Measurements from ENCODE around the gene AGAP6.
"Not testable (repeated sequence)": the region's sequence is repeated elsewhere in the genome, so short reads cannot be mapped to it uniquely, and the experiment has no call there.

Gene AGAP6

GRCh38 chr10:50024716-50025383, 36.6 kb downstream of the AGAP6 start:
- H3K36me3 ChIP-seq (ENCODE audit: control insufficient read depth in 1 of 2, insufficient read depth in 2 of 2, low read length in 2 of 2); H3K4me1 ChIP-seq (ENCODE audit: control insufficient read depth in 1 of 2, insufficient read depth in 2 of 2, low read length in 2 of 2); H3K4me3 ChIP-seq (ENCODE audit: low read depth in 1 of 2, low read length in 2 of 2); H3K27ac ChIP-seq (ENCODE audit: low read depth, low read length); H3K27me3 ChIP-seq (ENCODE audit: control insufficient read depth in 1 of 2, insufficient read depth in 2 of 2, low read length in 2 of 2); H3K9me3 ChIP-seq (ENCODE audit: control insufficient read depth in 1 of 2, low read length in 2 of 2); H3K9ac ChIP-seq (ENCODE audit: low read depth in 1 of 2, low read length in 2 of 2): not testable (repeated sequence)

GRCh38 chr10:50025627-50026026, 37.4 kb downstream of the AGAP6 start:
- H3K36me3 ChIP-seq (ENCODE audit: control insufficient read depth in 1 of 2, insufficient read depth in 2 of 2, low read length in 2 of 2): no peaks in the 10 kb centered on the region
- H3K4me1 ChIP-seq (ENCODE audit: control insufficient read depth in 1 of 2, insufficient read depth in 2 of 2, low read length in 2 of 2): no peaks in the 10 kb centered on the region
- no peaks in the 10 kb centered on the region for H3K9me3 ChIP-seq (ENCODE audit: control insufficient read depth in 1 of 2, low read length in 2 of 2)
- H3K27me3 ChIP-seq (ENCODE audit: control insufficient read depth in 1 of 2, insufficient read depth in 2 of 2, low read length in 2 of 2): peaks cover 0 to 4% of the 10 kb centered on the region in 2 donors
- no peak overlapping the region for H3K9ac ChIP-seq (ENCODE audit: low read depth in 1 of 2, low read length in 2 of 2)
- H3K4me3 ChIP-seq (ENCODE audit: low read depth in 1 of 2, low read length in 2 of 2): no peak overlapping the region
- no peak overlapping the region for H3K27ac ChIP-seq (ENCODE audit: low read depth, low read length)

GRCh38 chr10:50027195-50027594, 39.0 kb downstream of the AGAP6 start:
- Histone ChIP-seq H3K4me1 (ENCODE audit: control insufficient read depth in 1 of 2, insufficient read depth in 2 of 2, low read length in 2 of 2) (no peaks in the 10 kb centered on the region), H3K9ac (ENCODE audit: low read depth in 1 of 2, low read length in 2 of 2) (no peak overlapping the region), H3K27me3 (ENCODE audit: control insufficient read depth in 1 of 2, insufficient read depth in 2 of 2, low read length in 2 of 2) (peaks cover 0 to 4% of the 10 kb centered on the region in 2 donors), H3K4me3 (ENCODE audit: low read depth in 1 of 2, low read length in 2 of 2) (no peak overlapping the region), H3K27ac (ENCODE audit: low read depth, low read length) (no peak overlapping the region), H3K36me3 (ENCODE audit: control insufficient read depth in 1 of 2, insufficient read depth in 2 of 2, low read length in 2 of 2) (no peaks in the 10 kb centered on the region), H3K9me3 (ENCODE audit: control insufficient read depth in 1 of 2, low read length in 2 of 2) (no peaks in the 10 kb centered on the region)

- Histone ChIP-seq H3K4me3 (ENCODE audit: low read depth in 1 of 2, low read length in 2 of 2) (no peak overlapping the region), H3K4me1 (ENCODE audit: control insufficient read depth in 1 of 2, insufficient read depth in 2 of 2, low read length in 2 of 2) (no peaks in the 10 kb centered on the region), H3K36me3 (ENCODE audit: control insufficient read depth in 1 of 2, insufficient read depth in 2 of 2, low read length in 2 of 2) (no peaks in the 10 kb centered on the region), H3K9me3 (ENCODE audit: control insufficient read depth in 1 of 2, low read length in 2 of 2) (no peaks in the 10 kb centered on the region), H3K27me3 (ENCODE audit: control insufficient read depth in 1 of 2, insufficient read depth in 2 of 2, low read length in 2 of 2) (no peaks in the 10 kb centered on the region), H3K27ac (ENCODE audit: low read depth, low read length) (no peak overlapping the region), H3K9ac (ENCODE audit: low read depth in 1 of 2, low read length in 2 of 2) (no peak overlapping the region)
These were observed 45.3 kb downstream of the AGAP6 start for GRCh38 chr10:50033481-50033880.

GRCh38 chr10:50035337-50035736, 47.1 kb downstream of the AGAP6 start:
- not testable (repeated sequence) for H3K9ac ChIP-seq (ENCODE audit: low read depth in 1 of 2, low read length in 2 of 2); H3K4me3 ChIP-seq (ENCODE audit: low read depth in 1 of 2, low read length in 2 of 2); H3K36me3 ChIP-seq (ENCODE audit: control insufficient read depth in 1 of 2, insufficient read depth in 2 of 2, low read length in 2 of 2); H3K27ac ChIP-seq (ENCODE audit: low read depth, low read length); H3K27me3 ChIP-seq (ENCODE audit: control insufficient read depth in 1 of 2, insufficient read depth in 2 of 2, low read length in 2 of 2); H3K4me1 ChIP-seq (ENCODE audit: control insufficient read depth in 1 of 2, insufficient read depth in 2 of 2, low read length in 2 of 2); H3K9me3 ChIP-seq (ENCODE audit: control insufficient read depth in 1 of 2, low read length in 2 of 2)

GRCh38 chr10:50044941-50045664, 56.9 kb downstream of the AGAP6 start:
- no peaks in the 10 kb centered on the region for H3K4me1 ChIP-seq (ENCODE audit: control insufficient read depth in 1 of 2, insufficient read depth in 2 of 2, low read length in 2 of 2)
- H3K36me3 ChIP-seq (ENCODE audit: control insufficient read depth in 1 of 2, insufficient read depth in 2 of 2, low read length in 2 of 2): no peaks in the 10 kb centered on the region
- H3K9me3 ChIP-seq (ENCODE audit: control insufficient read depth in 1 of 2, low read length in 2 of 2): no peaks in the 10 kb centered on the region
- H3K27ac ChIP-seq (ENCODE audit: low read depth, low read length): no peak overlapping the region
- no peak overlapping the region for H3K4me3 ChIP-seq (ENCODE audit: low read depth in 1 of 2, low read length in 2 of 2)
- H3K27me3 ChIP-seq (ENCODE audit: control insufficient read depth in 1 of 2, insufficient read depth in 2 of 2, low read length in 2 of 2): no peaks in the 10 kb centered on the region
- H3K9ac ChIP-seq (ENCODE audit: low read depth in 1 of 2, low read length in 2 of 2): no peak overlapping the region

- not testable (repeated sequence) for H3K9ac ChIP-seq (ENCODE audit: low read depth in 1 of 2, low read length in 2 of 2); H3K9me3 ChIP-seq (ENCODE audit: control insufficient read depth in 1 of 2, low read length in 2 of 2); H3K36me3 ChIP-seq (ENCODE audit: control insufficient read depth in 1 of 2, insufficient read depth in 2 of 2, low read length in 2 of 2); H3K4me1 ChIP-seq (ENCODE audit: control insufficient read depth in 1 of 2, insufficient read depth in 2 of 2, low read length in 2 of 2); H3K27ac ChIP-seq (ENCODE audit: low read depth, low read length); H3K27me3 ChIP-seq (ENCODE audit: control insufficient read depth in 1 of 2, insufficient read depth in 2 of 2, low read length in 2 of 2); H3K4me3 ChIP-seq (ENCODE audit: low read depth in 1 of 2, low read length in 2 of 2)
These were observed 58.3 kb downstream of the AGAP6 start for GRCh38 chr10:50046457-50046856.

- H3K9ac ChIP-seq (ENCODE audit: low read depth in 1 of 2, low read length in 2 of 2); H3K4me3 ChIP-seq (ENCODE audit: low read depth in 1 of 2, low read length in 2 of 2); H3K27me3 ChIP-seq (ENCODE audit: control insufficient read depth in 1 of 2, insufficient read depth in 2 of 2, low read length in 2 of 2); H3K9me3 ChIP-seq (ENCODE audit: control insufficient read depth in 1 of 2, low read length in 2 of 2); H3K27ac ChIP-seq (ENCODE audit: low read depth, low read length); H3K4me1 ChIP-seq (ENCODE audit: control insufficient read depth in 1 of 2, insufficient read depth in 2 of 2, low read length in 2 of 2); H3K36me3 ChIP-seq (ENCODE audit: control insufficient read depth in 1 of 2, insufficient read depth in 2 of 2, low read length in 2 of 2): not testable (repeated sequence)
These were observed 59.4 kb downstream of the AGAP6 start for GRCh38 chr10:50047594-50047993.

GRCh38 chr10:50051995-50052660, 63.9 kb downstream of the AGAP6 start:
- not testable (repeated sequence) for H3K36me3 ChIP-seq (ENCODE audit: control insufficient read depth in 1 of 2, insufficient read depth in 2 of 2, low read length in 2 of 2); H3K9me3 ChIP-seq (ENCODE audit: control insufficient read depth in 1 of 2, low read length in 2 of 2); H3K4me1 ChIP-seq (ENCODE audit: control insufficient read depth in 1 of 2, insufficient read depth in 2 of 2, low read length in 2 of 2); H3K9ac ChIP-seq (ENCODE audit: low read depth in 1 of 2, low read length in 2 of 2); H3K27ac ChIP-seq (ENCODE audit: low read depth, low read length); H3K4me3 ChIP-seq (ENCODE audit: low read depth in 1 of 2, low read length in 2 of 2); H3K27me3 ChIP-seq (ENCODE audit: control insufficient read depth in 1 of 2, insufficient read depth in 2 of 2, low read length in 2 of 2)

GRCh38 chr10:50052778-50053376, 64.7 kb downstream of the AGAP6 start:
- not testable (repeated sequence) for H3K27ac ChIP-seq (ENCODE audit: low read depth, low read length); H3K36me3 ChIP-seq (ENCODE audit: control insufficient read depth in 1 of 2, insufficient read depth in 2 of 2, low read length in 2 of 2); H3K9me3 ChIP-seq (ENCODE audit: control insufficient read depth in 1 of 2, low read length in 2 of 2)

More at GRCh38 chr10:50052778-50053376, 64.7 kb downstream of the AGAP6 start:
- H3K4me1 ChIP-seq (ENCODE audit: control insufficient read depth in 1 of 2, insufficient read depth in 2 of 2, low read length in 2 of 2); H3K9ac ChIP-seq (ENCODE audit: low read depth in 1 of 2, low read length in 2 of 2); H3K27me3 ChIP-seq (ENCODE audit: control insufficient read depth in 1 of 2, insufficient read depth in 2 of 2, low read length in 2 of 2); H3K4me3 ChIP-seq (ENCODE audit: low read depth in 1 of 2, low read length in 2 of 2): not testable (repeated sequence)
